Mesothelial cell of epicardium (in vitro differentiated cells): Measurements from ENCODE around the gene FLT4. TPM values are rescaled to one million over a fixed set of nuclear protein-coding genes. Genes with fewer than 3 reads are reported as not detected.

ENCODE experiments used
- DNase-seq, 2 experiments: peaks; one replicate each; pipeline ENCODE4 v3.0.0; 2021; ENCODE audit warnings: low spot score in 2 of 2; ENCODE audit not compliant: unreplicated experiment in 2 of 2
- H3K27ac Mint-ChIP-seq: 2 replicates; pipeline ENCODE4 v1.8.0; 2021; ENCODE audit warnings: mixed read lengths
- H3K27me3 Mint-ChIP-seq: 2 replicates; pipeline ENCODE4 v1.8.0; 2021; ENCODE audit warnings: low read depth, mixed read lengths
- H3K36me3 Mint-ChIP-seq: 2 replicates; pipeline ENCODE4 v1.8.0; 2021; ENCODE audit warnings: mixed read lengths
- H3K4me1 Mint-ChIP-seq: 2 replicates; pipeline ENCODE4 v1.8.0; 2021; ENCODE audit warnings: mixed read lengths
- H3K4me3 Mint-ChIP-seq: 2 replicates; pipeline ENCODE4 v1.8.0; 2021; ENCODE audit warnings: mild to moderate bottlenecking, moderate library complexity, mixed read lengths
- H3K9me3 Mint-ChIP-seq: 2 replicates; pipeline ENCODE4 v1.8.0; 2021; ENCODE audit warnings: mixed read lengths
- total RNA-seq: library from RNA; stranded (reverse); gene quantifications from 3 replicates; pipeline ENCODE4 v1.2.1, GENCODE V29; 2021
- TF ChIP-seq, protein P1 (sequence below): fragments of 200-600 bp; sonication (generic); IDR thresholded peaks from one replicate; pipeline ENCODE4 v1.5.0; 2021; ENCODE audit warnings: antibody characterized with exemption; ENCODE audit not compliant: unreplicated experiment

The FLT4 gene
- total RNA-seq, result 1.8 to 2.6 TPM (median 2.4 TPM) in 3 replicates

DNA sequence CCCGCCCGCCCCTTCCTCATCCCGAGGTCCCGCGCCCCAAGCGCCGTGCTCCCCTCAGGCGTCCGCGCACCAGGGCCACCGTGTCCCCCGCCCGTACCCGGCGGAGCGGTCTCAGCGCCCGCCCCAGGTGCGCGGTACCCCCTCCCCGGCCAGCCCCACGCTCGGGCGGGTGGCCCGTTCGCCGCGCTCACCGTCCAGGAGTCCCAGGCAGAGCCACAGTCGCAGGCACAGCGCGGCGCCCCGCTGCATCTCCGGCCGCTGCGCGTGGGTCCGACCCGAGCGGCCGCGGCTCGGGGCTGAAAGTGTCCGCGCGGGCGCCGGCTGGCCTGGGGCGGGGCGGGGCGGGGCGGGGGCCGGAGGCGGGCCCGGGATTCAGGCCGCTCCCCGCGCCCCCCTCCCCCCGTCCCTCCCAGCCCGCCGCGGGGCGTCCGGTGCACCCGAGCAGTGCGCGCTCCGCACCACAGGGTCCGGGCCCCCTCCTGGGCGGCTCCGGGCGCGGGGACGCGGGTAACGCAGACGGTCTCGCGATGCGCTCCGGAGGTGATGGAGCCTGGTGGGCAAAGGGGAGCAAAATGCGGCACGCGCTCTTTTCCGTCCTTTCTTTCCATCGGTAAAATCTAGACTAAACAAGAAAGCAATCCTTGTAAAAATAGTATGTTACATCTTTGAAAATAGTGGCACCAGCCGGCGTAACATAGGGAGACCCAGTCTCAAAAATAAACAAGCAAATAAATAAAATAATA is at the start of gene FLT4:
FLT4 (minus strand) TSS at position 304 of the 743 bp plus-strand sequence; CDS start at position 249, 55 bp downstream.
- DNase-seq, result no peak
- Mint-ChIP-seq H3K4me1 (peaks cover 8% of the 10 kb centered on the region), H3K27me3 (peaks cover 85% of the 10 kb centered on the region), H3K9me3 (no peaks in the 10 kb centered on the region), H3K27ac (no peak within 1 kb of the TSS), H3K4me3 (peak within 1 kb of the TSS; percentile 67), H3K36me3 (no peaks in the 10 kb centered on the region)
- TF ChIP-seq, protein P1, sequence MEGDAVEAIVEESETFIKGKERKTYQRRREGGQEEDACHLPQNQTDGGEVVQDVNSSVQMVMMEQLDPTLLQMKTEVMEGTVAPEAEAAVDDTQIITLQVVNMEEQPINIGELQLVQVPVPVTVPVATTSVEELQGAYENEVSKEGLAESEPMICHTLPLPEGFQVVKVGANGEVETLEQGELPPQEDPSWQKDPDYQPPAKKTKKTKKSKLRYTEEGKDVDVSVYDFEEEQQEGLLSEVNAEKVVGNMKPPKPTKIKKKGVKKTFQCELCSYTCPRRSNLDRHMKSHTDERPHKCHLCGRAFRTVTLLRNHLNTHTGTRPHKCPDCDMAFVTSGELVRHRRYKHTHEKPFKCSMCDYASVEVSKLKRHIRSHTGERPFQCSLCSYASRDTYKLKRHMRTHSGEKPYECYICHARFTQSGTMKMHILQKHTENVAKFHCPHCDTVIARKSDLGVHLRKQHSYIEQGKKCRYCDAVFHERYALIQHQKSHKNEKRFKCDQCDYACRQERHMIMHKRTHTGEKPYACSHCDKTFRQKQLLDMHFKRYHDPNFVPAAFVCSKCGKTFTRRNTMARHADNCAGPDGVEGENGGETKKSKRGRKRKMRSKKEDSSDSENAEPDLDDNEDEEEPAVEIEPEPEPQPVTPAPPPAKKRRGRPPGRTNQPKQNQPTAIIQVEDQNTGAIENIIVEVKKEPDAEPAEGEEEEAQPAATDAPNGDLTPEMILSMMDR, result no peak

DNA sequence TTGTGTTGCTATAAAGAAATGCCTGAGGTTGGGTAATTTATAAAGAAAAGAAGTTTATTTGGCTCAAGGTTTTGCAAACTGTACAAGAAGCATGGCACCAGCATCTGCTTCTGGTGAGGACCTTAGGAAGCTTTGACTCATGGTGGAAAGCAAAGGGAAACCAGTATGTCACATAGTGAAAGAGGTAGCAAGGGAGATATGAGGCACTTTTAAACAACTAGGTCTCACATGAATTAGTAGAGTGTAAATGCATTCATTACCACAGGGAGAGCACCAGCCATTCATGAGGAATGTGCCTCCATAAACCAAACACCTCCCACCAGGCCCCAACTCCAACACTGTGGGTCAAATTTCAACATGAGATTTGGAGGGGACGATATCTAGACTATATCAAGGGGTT is 49.6 kb upstream of the FLT4 start:
- no peak overlapping the region for H3K4me3 Mint-ChIP-seq
- no peaks in the 10 kb centered on the region for H3K36me3 Mint-ChIP-seq
- no peak overlapping the region for H3K27ac Mint-ChIP-seq
- H3K27me3 Mint-ChIP-seq, result peaks cover 38% of the 10 kb centered on the region
- peaks cover 8% of the 10 kb centered on the region for H3K9me3 Mint-ChIP-seq
- TF ChIP-seq, protein P1, result no peak
- DNase-seq, result no peak
- no peaks in the 10 kb centered on the region for H3K4me1 Mint-ChIP-seq

DNA sequence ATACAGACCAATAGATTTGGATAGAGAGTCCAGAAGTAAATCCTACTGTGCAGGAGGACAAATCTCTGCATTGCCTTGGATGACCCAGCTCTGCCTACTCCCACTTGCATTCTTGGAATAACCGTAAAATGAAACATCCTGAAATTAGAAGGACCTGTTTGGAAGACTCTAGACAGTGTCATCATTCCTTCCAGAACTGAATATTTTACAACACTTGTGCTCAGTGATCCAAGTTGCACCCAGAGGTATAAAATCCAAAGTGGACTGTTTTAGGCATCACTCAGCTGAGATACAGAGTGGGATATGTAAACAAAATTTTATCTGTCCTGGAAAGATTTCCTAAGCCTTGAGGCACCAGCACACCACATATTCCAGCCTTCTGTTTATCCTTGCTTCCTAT is 46.7 kb upstream of the FLT4 start:
- Mint-ChIP-seq H3K36me3 (no peaks in the 10 kb centered on the region), H3K27me3 (peaks cover 54% of the 10 kb centered on the region), H3K4me1 (no peaks in the 10 kb centered on the region), H3K27ac (no peak overlapping the region), H3K9me3 (peaks cover 4% of the 10 kb centered on the region), H3K4me3 (no peak overlapping the region)
- DNase-seq, result no peak
- TF ChIP-seq, protein P1, result no peak

DNA sequence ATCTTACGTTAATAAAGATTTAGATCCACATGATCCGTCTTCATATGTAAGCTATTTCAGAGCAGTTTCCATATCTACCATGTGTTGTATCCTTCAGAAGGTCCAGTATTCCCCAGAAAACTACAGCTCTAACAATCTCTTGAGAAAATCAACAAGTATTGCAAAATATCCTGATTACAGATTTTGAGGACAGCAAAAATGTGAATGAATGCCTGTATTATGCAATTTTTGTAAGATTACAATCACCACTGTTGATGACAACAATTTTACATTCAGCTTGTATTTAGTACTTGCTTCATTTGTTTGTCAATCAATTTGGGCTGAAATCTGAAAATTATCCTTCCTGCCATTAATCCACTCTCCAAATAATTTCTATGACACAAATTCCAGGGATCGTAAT is 43.0 kb upstream of the FLT4 start:
- Mint-ChIP-seq H3K9me3 (no peaks in the 10 kb centered on the region), H3K36me3 (no peaks in the 10 kb centered on the region), H3K27me3 (peaks cover 49% of the 10 kb centered on the region), H3K4me3 (no peak overlapping the region), H3K4me1 (peaks cover 23% of the 10 kb centered on the region), H3K27ac (no peak overlapping the region)
- TF ChIP-seq, protein P1, result no peak
- DNase-seq, result no peak

DNA sequence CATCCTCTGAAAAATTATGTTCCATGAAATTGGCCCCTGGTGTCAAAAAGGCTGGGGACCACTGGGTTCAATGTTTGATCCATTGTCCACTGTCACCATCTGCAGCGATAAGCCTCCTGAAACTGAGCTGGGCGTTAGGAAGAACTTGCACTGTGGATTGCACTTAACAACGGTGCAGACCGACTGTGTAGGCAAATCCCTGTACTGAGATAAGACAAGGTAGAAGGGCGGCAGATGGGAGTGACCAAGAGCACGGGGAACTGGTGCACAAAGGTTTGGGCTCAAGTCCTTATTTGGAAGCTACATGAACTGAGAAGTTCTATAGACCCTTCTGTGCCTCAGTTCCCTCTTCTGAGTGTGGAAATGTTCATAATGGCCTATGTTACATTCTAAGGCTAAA is 41.6 kb upstream of the FLT4 start:
- Mint-ChIP-seq H3K36me3 (no peaks in the 10 kb centered on the region), H3K27ac (no peak overlapping the region), H3K27me3 (peaks cover 48% of the 10 kb centered on the region), H3K9me3 (no peaks in the 10 kb centered on the region), H3K4me3 (no peak overlapping the region), H3K4me1 (peaks cover 23% of the 10 kb centered on the region)
- TF ChIP-seq, protein P1, result no peak
- no peak for DNase-seq
